ENCODE results near the gene EEF1B2.
"Not testable (repeated sequence)": the region's sequence is repeated elsewhere in the genome, so short reads cannot be mapped to it uniquely, and the experiment has no call there.

DNA sequence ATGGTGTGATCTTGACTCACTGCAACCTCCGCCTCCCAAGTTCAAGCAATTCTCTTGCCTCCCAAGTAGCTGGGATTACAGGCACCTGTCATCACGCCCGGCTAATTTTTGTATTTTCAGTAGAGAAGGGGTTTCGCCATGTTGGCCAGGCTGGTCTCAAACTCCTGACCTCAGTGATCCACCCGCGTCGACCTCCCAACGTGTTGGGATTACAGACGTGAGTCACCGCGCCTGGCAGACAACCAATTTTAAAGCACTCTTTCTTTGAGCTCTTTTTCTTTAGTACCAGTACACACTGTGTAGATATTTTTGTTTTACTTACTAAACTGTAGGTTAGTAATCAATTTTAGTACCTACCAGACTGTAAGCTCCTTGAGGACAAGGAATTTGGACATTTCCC lies 2.7 kb upstream of the EEF1B2 start:
- TF ChIP-seq SUZ12 (IDR thresholded peaks at IDR 0.05; ENCODE audit: extremely low read depth, insufficient read depth, insufficient read length); YY1 (IDR thresholded peaks at IDR 0.05; ENCODE audit: insufficient read depth, insufficient read length): not testable (repeated sequence)

Data from NT2/D1 (cell line).